NCI-H510A (cell line): Measurements from ENCODE around the gene MUCL3.
"Not testable (repeated sequence)": the region's sequence is repeated elsewhere in the genome, so short reads cannot be mapped to it uniquely, and the experiment has no call there.

Source experiments
- DNase-seq: peaks from one replicate; lab custom pipeline; 2025; lab: John Stamatoyannopoulos, UW

Gene MUCL3

DNA sequence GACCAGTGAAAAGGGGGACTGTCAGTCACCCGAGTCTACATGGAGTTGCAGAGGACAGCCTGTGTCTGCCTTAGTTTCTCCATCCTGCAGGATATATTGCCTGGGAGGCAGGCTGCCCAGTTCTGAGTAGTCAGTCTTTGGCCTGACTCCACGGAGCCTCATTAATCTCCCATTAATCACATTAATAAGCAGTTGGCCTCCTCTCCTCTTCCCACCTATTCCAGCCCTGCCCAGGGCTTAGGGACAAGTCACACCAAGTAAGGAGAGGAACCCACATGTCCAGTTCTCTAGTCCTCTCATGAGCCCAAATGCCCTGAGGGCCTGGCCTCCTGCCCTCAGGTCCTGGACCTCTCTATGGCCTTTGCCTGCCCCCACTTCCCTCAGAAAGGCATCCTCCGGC, 1.3 kb upstream of the MUCL3 start:
- no peak for DNase-seq

DNA sequence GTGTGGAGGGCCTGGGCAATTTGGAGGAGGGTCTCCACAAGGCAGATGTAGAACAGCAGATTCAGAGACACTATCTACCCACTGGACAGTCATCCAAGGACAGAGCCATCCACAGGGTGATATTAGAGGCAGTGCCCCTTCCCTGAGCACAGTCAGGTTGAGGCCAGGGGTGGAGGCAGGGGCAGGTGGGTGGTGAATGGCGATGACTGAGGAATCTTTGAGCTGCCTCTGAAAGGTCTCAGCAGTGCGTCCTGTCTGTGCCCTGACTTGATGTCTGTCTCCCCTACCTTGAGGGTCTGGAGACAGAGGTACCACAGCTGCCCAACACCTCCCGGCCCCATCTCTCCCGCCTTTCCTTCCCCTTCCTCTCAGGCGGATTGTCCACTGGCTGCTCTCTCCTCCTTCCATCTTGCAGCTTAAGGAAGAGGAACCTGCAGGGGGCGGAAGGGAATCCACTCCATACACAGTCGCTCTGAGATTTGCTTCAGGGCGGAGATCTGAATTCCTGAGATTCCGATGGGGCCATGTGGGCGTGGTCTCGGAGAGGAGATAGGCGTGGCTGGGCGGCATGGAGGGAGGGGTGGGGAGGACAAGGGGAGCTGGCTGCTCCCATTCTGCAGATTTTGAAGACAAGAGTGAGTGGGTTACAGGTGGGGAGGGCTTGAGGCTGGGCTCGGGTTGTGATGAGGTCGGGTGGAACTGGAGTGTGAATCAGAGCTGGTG, 1.7 kb downstream of the MUCL3 start:
- no peak for DNase-seq

DNA sequence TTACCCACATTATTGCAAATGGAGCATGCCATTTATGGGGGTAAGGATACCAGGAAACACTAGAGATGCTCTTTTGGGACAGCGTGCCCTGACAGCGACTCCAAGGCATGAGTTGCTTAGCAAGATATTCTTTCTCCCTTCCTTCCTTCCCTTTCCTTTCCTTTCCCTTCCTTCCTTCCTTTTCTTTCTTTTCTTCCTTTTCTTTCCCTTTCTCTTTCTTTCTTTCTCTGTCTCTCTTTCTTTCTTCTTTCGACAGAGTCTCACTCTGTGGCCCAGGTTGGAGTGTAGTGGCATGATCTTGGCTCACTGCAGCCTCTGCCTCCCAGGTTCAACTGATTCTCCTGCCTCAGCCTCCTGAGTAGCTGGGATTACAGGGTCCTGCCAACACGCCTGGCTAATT, 3.3 kb downstream of the MUCL3 start:
- no peak for DNase-seq

DNA sequence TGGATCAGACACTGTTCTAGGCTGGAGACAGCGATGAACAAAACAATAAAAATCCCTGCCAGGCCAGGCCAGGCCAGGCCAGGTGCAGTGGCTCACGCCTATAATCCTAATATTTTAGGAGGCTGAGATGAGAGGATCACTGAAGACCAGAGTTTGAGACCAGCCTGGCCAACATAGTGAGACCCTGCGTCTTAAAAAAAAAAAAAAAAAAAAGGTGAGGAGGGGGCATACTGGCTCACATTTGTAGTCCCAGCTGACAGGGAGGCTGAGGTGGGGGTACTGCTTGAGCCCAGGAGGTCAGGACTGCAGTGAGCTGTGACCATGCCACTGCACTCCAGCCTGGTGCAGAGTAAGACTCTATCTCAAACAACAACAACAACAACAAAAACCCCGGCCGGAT, 4.5 kb downstream of the MUCL3 start:
- DNase-seq, result no peak

DNA sequence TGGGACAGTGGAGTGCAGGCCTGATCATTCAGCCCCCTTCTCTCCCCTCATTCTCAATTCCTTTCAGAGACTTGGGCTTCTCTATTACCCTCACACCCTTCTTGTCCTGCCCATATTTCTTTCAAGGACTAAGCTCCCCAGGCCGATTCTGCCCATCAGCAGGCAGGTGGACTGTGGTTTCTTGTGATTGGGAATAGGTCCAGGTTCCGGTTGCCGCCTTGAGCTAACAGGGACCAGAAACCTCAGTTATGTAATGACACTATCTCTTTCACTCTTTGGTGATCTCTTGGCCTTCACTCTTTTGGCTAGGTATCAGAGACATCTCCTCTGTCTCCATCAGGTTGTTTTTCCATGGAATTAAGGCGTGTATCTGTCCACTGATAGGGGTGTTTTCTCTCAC, 6.5 kb downstream of the MUCL3 start:
- DNase-seq, result no peak

DNA sequence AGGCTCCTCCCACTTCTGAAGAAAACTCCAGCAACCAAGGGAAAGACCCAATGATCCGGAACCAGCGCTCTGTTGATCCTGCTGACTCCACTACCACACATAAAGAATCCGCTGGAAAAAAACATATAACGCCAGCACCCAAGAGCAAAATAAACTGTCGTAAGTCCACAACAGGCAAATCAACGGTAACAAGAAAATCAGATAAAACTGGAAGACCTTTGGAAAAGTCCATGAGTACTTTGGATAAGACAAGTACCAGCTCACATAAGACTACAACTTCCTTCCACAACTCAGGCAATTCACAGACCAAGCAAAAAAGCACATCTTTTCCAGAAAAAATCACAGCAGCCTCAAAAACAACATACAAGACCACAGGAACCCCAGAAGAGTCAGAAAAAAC, 8.0 kb downstream of the MUCL3 start:
- no peak for DNase-seq

DNA sequence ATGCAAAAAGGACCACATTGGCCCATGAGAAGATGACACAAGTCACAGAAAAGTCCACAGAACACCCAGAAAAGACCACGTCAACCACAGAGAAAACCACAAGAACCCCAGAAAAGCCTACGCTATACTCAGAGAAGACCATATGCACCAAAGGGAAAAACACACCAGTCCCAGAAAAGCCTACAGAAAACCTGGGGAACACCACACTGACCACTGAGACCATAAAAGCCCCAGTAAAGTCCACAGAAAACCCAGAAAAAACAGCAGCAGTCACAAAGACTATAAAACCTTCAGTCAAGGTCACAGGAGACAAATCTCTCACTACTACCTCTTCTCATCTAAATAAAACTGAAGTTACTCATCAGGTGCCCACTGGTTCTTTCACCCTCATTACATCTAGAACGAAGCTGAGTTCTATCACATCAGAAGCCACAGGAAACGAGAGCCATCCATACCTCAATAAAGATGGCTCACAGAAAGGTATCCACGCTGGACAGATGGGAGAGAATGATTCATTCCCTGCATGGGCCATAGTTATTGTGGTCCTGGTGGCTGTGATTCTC, 11.2 kb downstream of the MUCL3 start:
- no peak for DNase-seq

DNA sequence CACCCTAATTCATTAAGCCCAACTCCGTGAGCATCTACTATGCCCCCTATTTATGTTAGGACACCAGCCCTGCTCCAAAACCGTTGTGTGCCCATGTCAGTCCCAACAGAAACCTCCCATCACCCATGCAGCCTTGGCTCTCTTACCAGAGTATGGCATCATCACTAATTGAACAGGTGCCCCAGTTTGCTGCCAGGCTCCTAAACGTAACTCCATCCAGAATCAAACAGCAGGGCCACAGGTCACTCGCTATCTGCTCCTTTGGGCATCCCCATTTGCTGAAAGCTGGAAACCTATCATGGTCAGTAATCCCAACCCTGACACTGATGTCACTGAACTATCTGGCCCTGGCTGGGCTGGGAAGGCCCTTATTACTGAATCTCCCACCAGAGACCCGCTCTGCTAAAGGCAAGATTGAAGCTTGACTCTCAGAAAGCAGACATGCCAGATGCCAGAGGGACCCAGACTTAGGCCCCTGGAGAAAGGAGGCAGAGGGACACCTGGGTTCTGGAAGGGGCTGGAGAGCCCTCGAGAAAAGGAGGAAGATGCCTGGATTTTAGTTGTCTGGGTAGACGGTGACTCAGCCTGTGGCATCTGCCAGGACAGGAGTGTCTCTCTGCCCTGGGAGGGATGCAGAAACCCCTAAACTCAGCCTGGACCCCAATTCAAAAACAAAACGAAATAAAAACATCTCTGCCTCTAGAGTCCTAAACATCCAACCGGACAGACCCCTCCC, 14.0 kb downstream of the MUCL3 start:
- no peak for DNase-seq

DNA sequence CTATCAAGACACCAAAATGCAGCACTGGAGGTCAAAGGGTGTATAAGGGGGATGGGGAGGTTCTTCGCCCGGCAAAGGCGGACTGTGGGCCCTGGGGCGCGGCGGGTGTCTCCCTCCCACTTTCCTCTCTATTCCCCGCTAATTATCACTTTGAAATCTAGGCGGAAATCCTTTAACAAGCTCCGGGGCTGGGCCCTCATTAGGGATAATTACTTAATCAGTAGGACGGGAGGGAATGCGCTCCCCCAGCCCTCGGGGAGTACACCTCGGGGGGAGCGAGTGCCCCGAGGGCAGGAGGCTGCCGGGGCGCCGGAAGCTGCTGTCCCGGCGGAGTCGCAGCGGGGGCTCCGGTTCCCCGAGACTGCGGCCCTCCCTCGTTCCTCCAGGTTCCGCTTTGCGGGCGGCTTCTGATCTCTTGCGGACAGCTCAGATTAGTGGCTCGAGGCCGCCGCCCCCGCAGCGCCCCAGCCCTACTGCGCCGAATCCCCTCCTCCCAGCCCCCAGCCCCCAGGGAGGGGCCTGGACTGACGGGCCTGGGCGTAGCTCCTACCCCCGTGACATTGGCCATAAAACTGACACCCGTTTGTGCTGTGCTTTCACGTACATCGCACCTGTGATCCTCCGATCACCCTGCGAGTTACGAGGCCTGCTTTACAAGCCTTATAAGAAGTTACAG, 14.7 kb downstream of the MUCL3 start:
- DNase-seq, result no peak

DNA sequence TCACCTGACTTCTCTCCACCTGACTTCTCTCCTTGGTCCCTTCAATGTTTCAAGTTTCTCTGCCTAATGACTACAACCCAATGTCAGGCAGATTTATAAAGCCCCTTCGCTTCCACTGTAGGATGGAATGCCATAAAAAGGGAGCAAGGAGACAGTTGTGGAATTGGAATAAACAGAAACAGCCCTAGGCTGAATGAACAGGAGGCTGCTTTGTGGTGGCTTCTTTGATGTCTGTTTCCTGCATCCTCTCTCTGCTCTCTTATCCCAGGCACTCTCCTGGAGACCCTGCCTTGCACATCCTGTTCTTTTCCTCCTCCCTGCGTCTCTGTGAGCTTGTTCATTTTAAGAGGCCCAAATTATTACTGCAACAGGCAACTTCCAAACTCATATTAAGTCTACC, 16.9 kb downstream of the MUCL3 start:
- no peak for DNase-seq

DNA sequence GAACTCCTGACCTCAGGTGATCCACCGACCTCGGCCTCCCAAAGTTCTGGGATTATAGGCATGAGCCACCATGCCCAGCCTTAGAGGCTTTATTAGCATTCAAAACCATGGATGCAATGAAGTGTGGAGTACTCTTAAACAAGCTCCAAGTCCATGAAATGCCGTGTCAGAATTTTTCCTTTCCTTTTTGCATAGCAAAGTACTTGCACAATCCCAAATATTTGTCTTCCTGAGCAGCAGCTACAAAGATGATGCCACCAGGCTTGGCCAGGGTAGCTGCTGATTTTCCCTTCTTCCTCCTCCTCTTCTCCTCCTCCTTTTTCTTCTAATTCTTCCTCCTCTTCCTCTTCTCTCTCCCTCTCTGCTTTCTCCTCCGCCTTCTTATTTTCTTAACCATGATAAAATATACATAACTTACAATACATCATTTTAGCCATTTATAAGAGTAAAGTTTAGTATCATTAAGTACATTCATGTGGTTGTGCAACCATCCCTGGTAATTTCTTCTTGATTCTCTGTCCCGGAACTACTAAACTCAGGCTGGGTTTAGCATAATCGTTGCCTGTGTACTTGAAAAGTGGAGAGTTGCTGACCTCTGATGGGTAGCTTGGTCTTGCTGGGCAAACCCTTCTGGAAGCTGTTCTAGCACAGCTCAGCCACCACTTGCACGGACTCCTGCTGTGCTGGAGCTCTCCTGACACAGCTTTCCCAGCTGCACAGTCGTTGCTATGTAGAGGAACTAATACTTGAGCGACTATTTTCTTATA, 20.3 kb downstream of the MUCL3 start:
- no peak for DNase-seq

DNA sequence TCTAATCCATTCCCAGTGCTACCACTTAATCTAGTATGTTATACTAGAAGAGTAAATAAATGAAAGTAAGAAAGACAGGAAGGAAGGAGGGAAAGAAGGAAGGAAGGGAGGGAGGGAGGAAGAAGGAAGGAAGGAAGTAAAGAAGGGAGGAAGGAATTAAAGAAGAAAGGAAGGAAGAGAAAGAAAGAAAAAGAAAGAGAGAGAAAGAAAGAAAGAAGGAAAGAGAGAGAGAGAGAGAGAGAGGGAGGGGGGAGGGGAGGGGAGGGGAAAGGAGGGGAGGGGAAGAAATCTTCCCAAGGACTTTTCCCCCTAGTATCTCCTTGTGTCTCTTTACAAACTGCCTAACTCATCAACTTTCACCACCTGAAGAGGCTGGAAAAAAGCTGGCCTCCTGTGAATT, 21.9 kb downstream of the MUCL3 start:
- DNase-seq, result no peak

DNA sequence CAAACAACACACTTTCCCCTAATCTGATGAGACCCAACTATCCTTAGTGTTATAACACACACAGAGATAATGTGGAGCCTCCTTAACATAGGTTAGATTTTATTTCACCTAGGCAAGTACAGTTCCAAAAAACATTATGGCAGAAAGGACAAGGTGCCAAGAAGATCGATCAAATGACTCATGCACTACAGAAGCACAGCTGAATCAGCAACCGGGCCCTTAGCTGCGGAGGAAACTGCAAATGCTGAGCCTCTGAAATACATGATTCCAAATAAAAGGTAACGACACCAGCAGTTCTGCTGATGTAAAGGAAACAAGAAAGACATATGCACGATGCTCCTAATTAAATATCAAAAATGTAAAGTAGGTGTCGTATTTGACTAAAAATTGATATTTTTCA, 22.9 kb downstream of the MUCL3 start:
- no peak for DNase-seq

DNA sequence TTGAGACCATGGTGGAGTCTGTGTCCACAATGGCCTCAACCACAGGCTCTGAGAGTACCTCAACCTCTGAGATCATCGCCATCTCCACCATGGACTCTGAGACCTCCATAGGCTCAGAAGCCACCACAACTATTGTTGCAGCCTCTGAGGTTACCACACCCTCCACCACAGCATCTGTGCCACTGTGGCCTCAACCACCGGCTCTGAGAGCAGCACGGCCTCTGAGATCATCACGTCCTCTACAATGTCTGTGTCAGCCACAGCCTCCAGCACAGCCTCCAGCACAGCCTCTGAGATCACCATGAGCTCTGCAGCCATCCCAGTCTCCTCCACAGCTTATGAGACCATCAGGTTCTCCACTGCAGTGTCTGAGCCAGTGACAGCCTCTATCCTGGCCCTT, 23.3 kb downstream of the MUCL3 start:
- DNase-seq, result no peak

DNA sequence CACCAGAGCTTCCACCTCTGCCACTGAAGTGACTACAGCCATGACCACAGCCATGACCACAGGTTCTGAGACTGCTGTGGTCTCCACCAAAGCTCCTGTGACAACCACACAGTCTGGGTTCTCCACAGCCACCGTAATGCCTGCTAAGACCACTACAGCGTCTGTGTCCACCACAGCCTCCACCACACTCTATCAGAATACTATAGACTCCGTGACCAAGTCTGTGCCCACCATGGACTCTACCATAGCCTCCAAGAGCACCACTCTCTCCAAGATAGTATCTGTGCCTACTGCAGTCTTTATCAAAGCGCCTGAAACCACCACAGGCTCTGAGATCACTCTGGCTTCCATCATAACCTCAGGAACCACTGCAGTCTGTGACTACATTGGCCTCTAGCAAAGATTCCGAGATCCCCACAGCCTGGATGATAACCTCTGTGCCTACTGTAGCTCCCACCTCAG, 24.4 kb downstream of the MUCL3 start:
- no peak for DNase-seq

DNA sequence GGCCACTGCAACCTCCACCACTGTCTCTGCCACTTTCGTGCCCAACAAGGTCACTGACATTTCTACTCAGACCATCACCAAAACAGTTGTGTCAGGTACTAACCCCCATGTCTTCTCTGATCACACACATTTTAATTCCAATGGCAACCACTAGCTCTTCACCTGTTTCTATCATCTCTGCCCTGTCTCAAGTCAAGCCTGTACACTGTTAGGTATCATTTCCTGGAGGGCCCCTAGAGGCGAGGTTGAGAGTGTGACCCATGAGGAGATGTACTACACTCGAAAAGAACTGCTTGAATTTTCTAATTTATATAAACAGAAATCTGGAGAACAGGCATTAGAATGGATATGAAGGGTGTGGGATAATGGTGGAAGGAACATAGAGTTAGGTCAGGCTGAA, 25.4 kb downstream of the MUCL3 start:
- DNase-seq, result no peak

DNA sequence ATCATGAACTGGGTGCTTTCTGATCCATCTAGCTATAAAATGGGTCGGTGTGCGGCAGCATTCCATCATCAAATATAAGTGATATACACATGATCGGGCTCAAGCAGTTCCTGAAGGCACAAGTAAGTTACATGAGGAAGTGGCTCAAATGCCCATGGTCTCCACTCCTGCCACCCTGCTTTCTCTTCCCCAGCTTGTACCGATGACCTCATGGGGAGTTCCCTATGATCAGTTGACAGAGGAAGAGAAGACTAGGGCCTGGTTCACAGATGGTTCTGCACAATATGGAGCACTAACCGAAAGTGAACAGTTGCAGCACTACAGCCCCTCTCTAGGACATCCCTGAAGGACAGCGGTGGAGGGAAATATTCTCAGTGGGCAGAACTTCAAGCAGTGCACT, 28.4 kb downstream of the MUCL3 start:
- not testable (repeated sequence) for DNase-seq

DNA sequence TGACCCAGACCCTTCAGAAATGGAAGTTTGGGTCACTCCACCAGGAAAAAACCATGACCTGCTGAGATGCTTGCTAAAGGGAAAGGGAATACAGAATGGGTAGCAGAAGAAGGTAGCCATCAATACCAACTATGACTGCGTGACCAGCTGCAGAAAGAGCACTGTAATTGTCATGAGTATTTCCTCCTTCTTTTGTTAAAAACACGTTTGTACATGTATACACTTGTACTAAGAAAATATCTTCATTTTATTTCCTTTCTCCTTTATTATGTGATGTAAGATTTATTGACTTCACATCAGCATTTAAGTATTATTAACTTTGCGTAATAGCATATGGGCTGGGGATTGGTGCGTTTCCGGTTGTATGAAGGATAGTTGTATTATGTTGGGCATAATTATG, 30.2 kb downstream of the MUCL3 start:
- no peak for DNase-seq

DNA sequence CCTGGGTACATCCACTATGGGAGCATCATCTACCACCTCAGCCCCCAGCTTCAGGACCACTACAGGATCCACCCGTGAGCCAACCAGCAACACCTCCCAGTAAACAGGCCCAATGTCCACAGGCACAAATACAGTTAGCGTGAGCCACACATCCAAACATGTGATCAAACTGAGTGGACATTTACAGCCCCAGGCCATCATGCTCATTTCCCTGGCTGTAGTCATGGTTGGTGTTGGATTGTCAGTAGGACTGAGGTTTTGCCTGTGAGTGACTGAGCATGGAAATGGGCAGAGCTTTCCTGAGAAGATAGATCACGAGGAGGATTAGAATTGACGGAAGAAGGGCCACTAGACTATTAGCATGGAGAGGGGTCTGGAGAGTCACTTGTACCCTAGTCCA, 32.0 kb downstream of the MUCL3 start:
- DNase-seq, result no peak

DNA sequence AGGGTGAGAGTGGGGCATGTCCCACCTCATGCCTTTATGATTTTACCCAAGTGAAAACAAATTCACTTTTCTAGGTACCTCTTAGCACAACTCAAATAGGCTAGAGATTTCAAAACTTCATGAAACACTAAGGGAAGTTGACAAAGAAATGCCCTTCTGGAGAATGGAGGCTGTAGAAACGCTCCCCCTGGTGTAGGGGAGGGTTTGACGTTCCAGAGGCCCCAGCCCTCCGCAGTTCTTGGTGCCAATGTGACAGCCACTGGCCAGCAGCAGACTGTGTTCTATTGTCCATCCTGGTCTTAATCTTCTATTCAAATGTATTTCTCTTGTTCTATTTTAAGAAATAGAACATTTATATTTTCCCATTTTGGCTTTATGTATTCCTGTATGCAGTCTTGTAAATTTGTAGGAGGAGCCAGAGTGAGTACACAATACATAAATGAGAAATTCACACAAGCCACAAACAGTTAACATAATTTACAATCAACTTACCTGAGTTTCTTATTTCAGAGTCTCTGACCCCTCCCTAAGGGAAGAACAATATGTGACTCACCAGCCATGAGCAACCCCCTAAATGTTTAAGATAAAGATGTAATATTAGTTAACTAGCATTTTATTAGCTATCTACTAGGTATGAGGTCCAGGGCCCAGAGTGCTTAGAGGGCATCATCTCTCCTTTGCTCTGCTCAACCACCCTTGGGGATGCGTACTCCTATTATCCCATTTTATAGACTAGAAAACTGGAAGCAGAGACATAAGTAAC, 33.9 kb downstream of the MUCL3 start:
- no peak for DNase-seq

DNA sequence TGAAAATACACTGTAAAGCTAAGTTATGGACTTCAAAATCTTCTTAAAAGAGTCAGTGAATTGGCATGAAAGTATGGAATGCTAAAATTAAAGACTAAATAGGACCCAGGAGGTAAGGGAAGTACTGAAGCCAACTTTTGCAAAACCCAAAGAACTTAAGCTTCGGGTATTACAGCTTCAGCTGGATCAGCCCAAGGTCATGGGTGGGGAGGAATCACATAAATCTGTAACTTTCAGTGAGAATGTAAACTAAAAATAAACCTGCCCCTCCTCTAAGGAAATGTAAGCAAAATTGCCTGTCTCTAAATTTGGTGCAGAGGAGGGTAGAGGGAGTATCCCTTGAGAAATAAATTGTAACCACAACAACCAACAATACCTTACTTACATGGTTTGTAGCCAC, 38.4 kb downstream of the MUCL3 start:
- DNase-seq, result no peak
